Measurements from ENCODE around the gene RALGPS1.
"Not testable (repeated sequence)": the region's sequence is repeated elsewhere in the genome, so short reads cannot be mapped to it uniquely, and the experiment has no call there.

The RALGPS1 gene

DNA sequence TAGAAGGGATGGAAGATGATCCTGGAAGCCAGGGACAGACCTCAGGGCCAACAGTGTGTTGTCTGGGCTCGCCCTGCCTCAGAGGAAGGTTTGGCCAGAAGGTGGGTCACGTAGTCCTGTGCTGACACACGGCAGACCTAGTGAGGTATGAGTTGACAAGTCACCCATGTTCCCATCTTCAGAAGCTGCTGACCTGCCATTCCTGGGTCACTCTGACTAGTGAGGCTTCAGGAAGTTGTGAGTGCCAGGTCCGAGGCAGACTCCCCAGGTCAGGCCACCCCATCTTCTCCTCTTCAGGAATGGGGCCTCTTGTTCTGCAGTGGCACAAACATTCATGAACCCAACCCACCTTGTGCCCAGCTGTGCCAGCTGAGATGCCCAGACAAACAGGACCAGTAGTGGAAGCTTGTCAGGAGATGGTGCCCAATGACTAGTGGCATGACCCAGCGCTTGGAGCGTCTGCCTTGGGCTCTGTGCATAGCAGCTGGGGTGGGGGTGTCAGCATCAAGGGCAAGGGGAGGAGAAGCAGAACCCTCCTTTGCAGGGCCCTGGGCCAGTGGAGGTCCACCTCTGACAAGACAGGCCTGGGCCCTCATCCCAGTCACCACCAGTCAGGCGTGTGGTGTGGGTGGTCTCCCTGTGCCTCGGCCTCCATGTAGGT lies 224.6 kb downstream of the RALGPS1 start:
- no peaks in the 10 kb centered on the region for H3K27me3 Mint-ChIP-seq
- no peaks in the 10 kb centered on the region for H3K9me3 Mint-ChIP-seq (ENCODE audit: low read depth)
- H3K4me3 Mint-ChIP-seq: no peak overlapping the region
- H3K27ac Mint-ChIP-seq: no peak overlapping the region
- H3K4me1 Mint-ChIP-seq (ENCODE audit: low read depth): no peaks in the 10 kb centered on the region
- H3K36me3 Mint-ChIP-seq: no peaks in the 10 kb centered on the region

DNA sequence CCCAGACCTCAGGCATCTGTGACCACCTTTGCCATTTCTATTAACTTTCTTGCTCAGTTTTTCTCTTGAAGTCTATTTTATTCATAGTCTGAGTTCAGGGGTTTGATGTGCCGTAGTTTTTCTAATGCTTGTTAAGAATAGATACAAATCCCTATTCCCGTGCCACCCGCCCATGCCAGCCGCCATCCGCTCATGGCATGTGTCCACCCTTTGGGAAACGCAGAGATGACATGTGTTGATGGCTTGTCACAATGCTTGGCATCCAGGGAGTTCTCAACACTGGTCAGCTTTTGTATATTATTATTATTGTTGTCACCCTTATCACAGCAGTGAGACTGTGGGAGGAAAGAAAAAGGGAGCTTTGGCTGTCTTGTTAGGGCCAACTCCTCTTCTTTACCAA lies 225.2 kb downstream of the RALGPS1 start:
- H3K9me3 Mint-ChIP-seq (ENCODE audit: low read depth): no peaks in the 10 kb centered on the region
- H3K4me3 Mint-ChIP-seq: no peak overlapping the region
- H3K36me3 Mint-ChIP-seq: no peaks in the 10 kb centered on the region
- H3K4me1 Mint-ChIP-seq (ENCODE audit: low read depth): no peaks in the 10 kb centered on the region
- H3K27me3 Mint-ChIP-seq: no peaks in the 10 kb centered on the region
- no peak overlapping the region for H3K27ac Mint-ChIP-seq

DNA sequence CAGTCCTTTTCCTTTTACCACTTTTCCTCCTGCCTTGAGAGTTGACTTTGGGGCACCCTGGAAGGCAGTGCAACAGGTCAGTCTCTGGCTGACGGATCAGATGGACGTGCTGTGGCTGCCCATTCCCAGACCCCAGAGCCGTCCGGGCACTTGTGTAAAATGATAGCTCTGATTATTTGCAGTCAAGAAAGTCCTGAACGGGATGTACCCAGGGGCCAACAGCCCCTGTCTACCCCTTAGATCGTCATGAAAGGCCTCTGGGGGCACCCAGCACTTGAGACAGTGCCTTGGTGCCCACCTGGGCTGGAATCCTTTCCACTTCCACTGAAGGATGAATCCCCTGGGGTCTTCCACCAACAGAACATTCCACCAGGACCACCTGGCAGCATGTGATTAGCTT lies 225.6 kb downstream of the RALGPS1 start:
- Mint-ChIP-seq H3K36me3 (no peaks in the 10 kb centered on the region), H3K27ac (no peak overlapping the region), H3K4me1 (ENCODE audit: low read depth) (no peaks in the 10 kb centered on the region), H3K9me3 (ENCODE audit: low read depth) (no peaks in the 10 kb centered on the region), H3K4me3 (no peak overlapping the region), H3K27me3 (no peaks in the 10 kb centered on the region)

DNA sequence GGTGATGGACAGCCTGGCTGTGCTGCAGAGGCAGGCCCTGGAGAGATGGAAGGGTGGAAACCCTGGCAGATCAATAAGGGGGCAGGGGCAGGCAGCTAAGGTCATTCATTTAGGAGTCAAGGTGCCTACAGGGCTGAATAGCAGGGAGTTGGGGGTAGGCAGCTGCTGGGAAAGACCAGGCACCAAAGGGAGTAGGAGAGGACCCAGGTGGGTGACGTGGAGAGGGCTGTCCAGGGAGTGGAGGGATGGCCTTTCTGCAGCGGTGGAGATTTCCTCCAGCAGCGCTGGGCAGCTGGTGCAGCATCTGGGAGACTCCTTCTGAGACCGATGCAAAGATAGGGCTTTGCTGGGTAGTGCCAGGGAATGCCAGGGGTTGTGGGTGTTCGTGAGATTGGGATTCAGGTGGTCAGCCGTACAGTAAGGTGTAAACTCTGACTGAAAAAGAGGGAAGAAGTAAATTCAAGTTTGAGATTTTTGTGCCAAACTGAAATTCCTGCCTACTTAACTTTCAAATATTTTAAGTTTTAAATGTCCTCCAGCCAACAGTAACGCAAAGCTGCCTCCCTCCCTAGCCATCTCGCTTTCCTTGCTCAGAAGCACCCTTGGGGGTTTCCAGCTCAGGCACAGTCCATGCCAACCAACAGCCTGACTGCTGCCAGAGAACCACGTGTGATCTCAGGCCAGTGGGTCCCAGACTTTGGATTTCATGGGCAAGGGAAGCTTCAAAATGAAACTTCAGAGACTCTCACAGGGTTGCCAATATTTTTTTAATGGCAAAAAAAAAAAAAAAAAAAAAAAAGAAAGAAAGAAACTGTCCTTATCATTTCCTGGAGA lies 226.5 kb downstream of the RALGPS1 start:
- H3K36me3 Mint-ChIP-seq: no peaks in the 10 kb centered on the region

DNA sequence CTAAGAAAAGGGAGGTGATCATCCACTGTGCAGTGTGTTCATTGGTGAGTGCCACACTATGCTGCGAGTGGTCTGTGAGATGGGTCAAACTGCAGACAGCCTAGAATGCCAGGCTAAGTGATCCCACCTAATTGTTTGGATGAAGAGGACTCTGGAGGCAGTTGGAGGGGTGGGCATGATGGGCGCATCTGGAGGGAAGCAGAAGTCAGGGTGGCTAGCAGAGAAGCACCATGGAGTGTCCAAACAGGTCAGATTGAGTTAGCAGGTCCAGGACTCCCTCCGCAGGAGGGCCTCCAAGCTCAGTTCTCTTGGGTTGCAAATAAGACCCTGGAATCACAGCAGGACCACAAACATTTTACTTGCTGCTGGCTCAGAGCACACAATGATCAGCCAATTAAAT lies 227.7 kb downstream of the RALGPS1 start:
- Mint-ChIP-seq H3K27me3 (no peaks in the 10 kb centered on the region), H3K36me3 (peaks cover 4% of the 10 kb centered on the region), H3K4me3 (no peak overlapping the region), H3K27ac (no peak overlapping the region), H3K9me3 (ENCODE audit: low read depth) (no peaks in the 10 kb centered on the region), H3K4me1 (ENCODE audit: low read depth) (no peaks in the 10 kb centered on the region)

More for the DNA sequence above, 226.5 kb downstream of the RALGPS1 start:
- Mint-ChIP-seq H3K27me3 (no peaks in the 10 kb centered on the region), H3K27ac (no peak overlapping the region), H3K4me1 (ENCODE audit: low read depth) (no peaks in the 10 kb centered on the region), H3K9me3 (ENCODE audit: low read depth) (no peaks in the 10 kb centered on the region), H3K4me3 (no peak overlapping the region)

DNA sequence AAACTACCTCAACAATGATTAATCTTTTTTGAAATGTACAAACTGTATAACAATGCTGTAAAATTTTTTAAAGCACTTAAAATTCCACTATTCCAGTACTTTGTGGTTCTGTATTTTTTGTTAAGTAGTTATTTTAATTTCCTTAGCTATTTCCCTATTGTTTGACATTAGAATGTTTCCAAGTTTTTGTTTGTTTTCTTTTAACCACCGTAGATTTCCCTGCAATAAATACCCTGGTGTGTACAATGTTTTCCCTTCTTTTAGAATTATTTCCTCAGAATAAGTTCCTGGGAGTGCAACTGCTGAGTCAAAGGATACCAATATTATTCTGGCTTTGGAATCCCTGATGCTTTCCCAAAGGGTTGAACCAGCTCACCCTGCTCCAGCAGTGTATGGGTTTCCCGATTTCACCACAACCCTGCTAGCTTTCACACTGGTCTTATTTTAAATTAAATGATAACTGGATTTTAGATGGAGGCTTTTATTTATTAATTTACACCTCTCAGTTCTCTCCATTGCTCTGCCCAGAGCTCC lies 228.4 kb downstream of the RALGPS1 start:
- Mint-ChIP-seq H3K4me3 (no peak overlapping the region), H3K27me3 (no peaks in the 10 kb centered on the region), H3K27ac (no peak overlapping the region), H3K36me3 (peaks cover 6% of the 10 kb centered on the region), H3K4me1 (ENCODE audit: low read depth) (no peaks in the 10 kb centered on the region), H3K9me3 (ENCODE audit: low read depth) (no peaks in the 10 kb centered on the region)

DNA sequence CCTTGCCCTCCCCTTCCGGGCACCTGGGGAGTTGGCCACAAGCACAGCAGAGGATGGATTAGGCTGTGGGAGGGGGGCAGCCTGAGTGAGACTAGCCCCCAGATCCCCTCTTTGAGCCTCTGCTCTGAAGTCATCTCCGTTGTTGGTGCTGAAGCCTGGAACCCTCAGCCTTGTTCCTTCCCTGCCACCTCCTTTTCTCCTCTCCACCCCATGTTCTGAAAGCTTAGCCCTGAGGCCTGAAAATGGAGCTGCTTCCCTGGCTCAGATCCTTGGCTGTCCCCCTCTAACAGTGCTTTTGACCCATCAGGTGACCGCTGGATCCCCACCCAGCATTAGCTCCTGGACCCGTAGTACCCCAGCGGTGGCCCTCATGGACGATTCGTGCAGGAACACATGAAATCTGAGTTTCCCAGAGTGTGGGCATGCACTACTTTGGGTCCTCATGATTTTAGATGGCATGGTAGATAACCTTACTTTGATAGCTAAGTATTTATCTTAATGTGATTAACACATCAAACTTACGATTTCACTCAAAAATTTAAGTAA lies 229.4 kb downstream of the RALGPS1 start:
- H3K9me3 Mint-ChIP-seq (ENCODE audit: low read depth): no peaks in the 10 kb centered on the region
- H3K27ac Mint-ChIP-seq: no peak overlapping the region

DNA sequence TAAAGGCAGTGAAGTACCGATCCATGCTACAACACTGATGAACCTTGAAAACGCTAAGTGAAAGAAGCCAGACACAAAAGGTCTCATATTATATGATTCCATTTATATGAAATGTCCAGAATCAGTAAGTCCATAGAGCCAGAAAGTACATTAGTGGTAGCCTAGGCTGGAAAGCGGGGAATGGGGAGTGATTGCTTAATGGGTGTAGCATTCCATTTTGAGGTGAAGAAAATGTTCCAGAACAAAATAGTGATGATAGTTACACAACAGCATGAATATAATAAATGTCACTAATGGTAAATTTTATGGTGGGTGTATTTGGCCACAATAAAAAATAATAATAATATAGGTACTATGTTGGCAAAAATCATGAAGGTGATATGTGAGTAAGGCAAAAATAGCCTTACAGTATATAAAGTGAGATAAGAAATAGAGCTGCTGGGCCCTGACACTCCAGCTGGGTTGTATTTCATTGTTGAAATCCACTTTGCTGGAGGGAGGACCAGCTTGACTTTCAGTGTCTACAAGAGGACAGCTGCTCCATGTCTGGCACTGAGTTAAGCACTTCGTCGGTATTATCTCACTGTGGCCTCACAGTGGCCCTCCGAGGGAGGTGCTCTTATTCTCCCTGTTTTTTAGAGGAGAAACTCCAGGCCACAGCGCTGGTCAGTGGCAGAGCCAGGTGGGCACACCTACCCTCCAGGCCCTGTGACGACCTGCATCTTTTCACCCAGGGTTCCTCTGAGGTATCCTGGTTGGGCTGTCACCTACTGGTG lies 230.3 kb downstream of the RALGPS1 start:
- Mint-ChIP-seq H3K4me1 (ENCODE audit: low read depth) (no peaks in the 10 kb centered on the region), H3K4me3 (no peak overlapping the region), H3K27me3 (no peaks in the 10 kb centered on the region), H3K36me3 (peaks cover 6% of the 10 kb centered on the region), H3K9me3 (ENCODE audit: low read depth) (no peaks in the 10 kb centered on the region), H3K27ac (no peak overlapping the region)

More for the DNA sequence above, 229.4 kb downstream of the RALGPS1 start:
- H3K27me3 Mint-ChIP-seq: no peaks in the 10 kb centered on the region
- no peaks in the 10 kb centered on the region for H3K4me1 Mint-ChIP-seq (ENCODE audit: low read depth)
- no peak overlapping the region for H3K4me3 Mint-ChIP-seq
- peaks cover 6% of the 10 kb centered on the region for H3K36me3 Mint-ChIP-seq

DNA sequence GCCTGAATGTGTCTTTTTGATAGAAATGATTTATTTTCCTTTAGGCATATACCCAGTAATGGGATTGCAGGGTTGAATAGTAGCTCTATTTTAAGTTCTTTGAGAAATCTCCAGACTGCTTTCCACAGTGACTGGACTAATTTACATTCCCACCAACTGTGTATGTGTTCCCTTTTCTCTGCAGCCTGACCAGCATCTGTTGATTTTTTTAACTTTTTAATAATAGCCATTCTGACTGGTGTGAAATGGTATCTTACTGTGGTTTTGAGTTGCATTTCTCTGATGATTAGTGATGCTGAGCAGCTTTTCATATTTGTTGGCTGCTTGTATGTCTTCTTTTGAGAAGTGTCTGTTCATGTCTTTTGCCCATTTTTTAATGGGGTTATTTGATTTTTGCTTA lies 232.3 kb downstream of the RALGPS1 start:
- H3K4me1 Mint-ChIP-seq (ENCODE audit: low read depth); H3K4me3 Mint-ChIP-seq; H3K27ac Mint-ChIP-seq; H3K9me3 Mint-ChIP-seq (ENCODE audit: low read depth); H3K36me3 Mint-ChIP-seq; H3K27me3 Mint-ChIP-seq: not testable (repeated sequence)

DNA sequence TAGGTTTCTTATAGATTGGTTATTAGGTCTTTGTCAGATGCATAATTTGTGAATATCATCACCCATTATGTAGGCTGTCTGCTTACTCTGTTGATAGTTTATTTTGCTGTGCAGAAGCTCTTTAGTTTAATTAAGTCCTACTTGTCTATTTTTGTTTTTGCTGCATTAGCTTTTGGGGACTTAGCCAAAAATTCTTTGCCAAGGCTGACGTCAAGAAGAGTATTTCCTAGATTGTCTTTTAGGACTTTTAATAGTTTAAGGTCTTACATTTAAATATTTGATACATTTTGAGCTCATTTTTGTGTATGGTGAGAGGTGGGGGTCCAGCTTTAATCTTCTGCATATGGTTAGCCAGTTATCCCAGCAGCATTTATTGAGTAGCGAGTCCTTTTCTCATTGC lies 232.7 kb downstream of the RALGPS1 start:
- no peaks in the 10 kb centered on the region for H3K9me3 Mint-ChIP-seq (ENCODE audit: low read depth)
- no peak overlapping the region for H3K27ac Mint-ChIP-seq
- H3K36me3 Mint-ChIP-seq: peaks cover 6% of the 10 kb centered on the region
- H3K4me3 Mint-ChIP-seq: no peak overlapping the region
- H3K27me3 Mint-ChIP-seq: no peaks in the 10 kb centered on the region
- no peaks in the 10 kb centered on the region for H3K4me1 Mint-ChIP-seq (ENCODE audit: low read depth)

DNA sequence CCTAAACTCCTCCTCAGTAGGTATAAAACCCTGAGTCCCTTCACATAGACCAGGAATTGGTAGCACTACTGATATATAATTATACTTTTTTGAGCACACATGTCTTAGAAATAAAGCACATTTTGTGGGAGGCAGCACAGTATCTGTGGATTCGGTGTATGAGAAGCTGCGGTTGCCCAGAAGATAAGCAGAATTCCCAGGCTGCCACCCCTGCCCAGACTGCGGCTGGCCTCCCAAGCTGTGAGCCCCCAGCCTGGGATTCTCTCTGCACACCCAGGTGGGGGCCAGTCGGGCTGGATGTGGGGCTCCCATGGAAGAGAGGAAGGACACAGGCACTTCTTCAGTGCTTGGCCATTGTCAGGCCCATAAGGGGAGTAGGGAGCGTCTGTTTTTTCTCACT lies 233.4 kb downstream of the RALGPS1 start:
- peaks cover 1% of the 10 kb centered on the region for H3K27me3 Mint-ChIP-seq

DNA sequence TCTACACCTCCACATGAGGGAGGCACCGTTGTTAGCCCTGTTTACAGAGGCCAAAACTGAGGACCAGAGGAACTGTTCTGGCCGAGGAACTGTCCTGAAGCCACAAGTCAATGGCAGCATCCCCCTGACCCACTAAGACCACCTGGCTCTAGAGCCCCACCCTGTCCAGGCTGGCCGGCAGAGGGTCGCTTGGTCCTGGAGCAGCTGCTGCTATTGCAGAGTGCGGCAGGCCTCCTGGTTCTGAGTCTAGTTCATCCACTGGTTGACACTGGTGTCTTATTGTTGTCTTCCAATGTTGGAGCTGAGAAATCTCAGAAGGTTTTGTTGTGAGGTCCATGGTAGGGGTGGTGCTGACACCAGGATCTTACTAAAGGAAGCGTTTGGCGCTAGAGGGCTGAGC lies 234.4 kb downstream of the RALGPS1 start:
- Mint-ChIP-seq H3K4me3 (no peak overlapping the region), H3K27ac (no peak overlapping the region), H3K9me3 (ENCODE audit: low read depth) (no peaks in the 10 kb centered on the region), H3K27me3 (peaks cover 2% of the 10 kb centered on the region), H3K4me1 (ENCODE audit: low read depth) (no peaks in the 10 kb centered on the region), H3K36me3 (peaks cover 6% of the 10 kb centered on the region)

More for the DNA sequence above, 233.4 kb downstream of the RALGPS1 start:
- Mint-ChIP-seq H3K9me3 (ENCODE audit: low read depth) (no peaks in the 10 kb centered on the region), H3K27ac (no peak overlapping the region), H3K36me3 (peaks cover 6% of the 10 kb centered on the region), H3K4me3 (no peak overlapping the region), H3K4me1 (ENCODE audit: low read depth) (no peaks in the 10 kb centered on the region)

DNA sequence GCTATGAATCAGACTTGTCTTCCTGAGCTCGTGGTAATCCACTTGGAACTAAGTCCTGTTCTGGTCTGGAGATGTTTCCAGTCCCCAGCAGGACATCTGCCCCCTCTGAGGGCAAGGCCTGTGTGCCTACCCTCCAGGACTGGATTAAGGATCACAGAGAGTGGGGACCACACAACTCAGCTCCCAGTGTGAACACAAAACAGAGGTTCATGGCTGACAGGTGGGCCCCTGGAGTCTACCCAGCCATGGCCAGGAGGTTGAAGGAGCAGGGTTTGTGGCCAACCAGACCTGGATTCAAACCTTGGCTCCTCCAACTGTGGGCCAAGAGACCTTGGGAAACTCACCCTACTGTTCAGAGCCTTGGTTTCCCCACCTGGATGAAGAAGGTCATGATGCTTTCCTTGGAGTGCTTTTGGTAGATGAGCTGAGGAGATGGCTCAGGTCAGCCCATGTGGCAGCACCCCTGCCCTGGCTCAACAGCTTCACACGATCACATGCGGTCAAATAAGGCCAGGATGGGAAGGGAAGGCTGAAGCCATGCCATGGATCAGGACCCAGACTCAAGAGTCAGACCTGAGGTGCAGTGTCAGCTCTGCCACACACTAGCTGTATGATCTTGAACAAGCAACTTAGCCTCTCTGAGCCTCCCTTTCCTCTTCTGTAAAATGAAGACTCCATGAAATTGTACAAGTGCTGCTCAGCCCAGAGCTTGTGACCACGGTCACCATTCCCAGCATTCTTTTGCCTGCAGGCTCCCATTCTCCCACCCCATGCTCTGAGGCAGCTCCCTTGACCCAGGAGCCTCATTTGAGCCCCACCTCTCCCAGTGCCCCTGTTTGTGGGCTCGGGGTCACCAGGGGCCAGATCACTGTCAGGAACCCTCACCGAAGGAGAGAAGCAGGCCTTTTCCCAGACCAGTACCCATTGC lies 235.1 kb downstream of the RALGPS1 start:
- Mint-ChIP-seq H3K27ac (no peak overlapping the region), H3K4me1 (ENCODE audit: low read depth) (no peaks in the 10 kb centered on the region), H3K36me3 (peaks cover 6% of the 10 kb centered on the region), H3K4me3 (no peak overlapping the region), H3K27me3 (peaks cover 2% of the 10 kb centered on the region), H3K9me3 (ENCODE audit: low read depth) (no peaks in the 10 kb centered on the region)

DNA sequence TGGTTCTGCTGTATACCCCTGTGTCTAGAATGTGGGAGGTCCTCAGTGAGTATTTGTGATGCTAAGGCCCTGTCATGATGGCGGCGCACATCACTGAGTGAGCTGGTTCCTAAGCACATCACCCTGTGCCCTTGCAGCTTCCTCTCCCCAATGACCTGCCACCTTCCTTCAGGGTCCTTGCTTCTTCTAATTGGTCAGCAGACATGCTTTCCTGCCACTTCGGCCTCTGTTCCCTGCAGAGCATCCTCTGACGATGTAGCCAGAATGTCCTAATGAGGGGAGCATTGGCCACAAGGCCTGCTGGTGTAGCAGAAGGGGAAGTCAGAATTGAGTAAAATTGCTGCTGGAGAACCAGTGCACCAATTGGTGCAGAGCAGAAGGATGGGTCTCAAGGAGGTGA lies 238.9 kb downstream of the RALGPS1 start:
- Mint-ChIP-seq H3K4me1 (ENCODE audit: low read depth) (no peaks in the 10 kb centered on the region), H3K27ac (no peak overlapping the region), H3K36me3 (no peaks in the 10 kb centered on the region), H3K27me3 (peaks cover 2% of the 10 kb centered on the region), H3K9me3 (ENCODE audit: low read depth) (no peaks in the 10 kb centered on the region), H3K4me3 (no peak overlapping the region)
